A673 (cell line): ENCODE results near the gene YWHAG. TPM values are rescaled to one million over a fixed set of nuclear protein-coding genes. Genes with fewer than 3 reads are reported as not detected.

ENCODE experiments used
- BruUV-seq: library from RNA; stranded (reverse); fragments of 400-500 nt; replicated peaks from 2 replicates; lab custom pipeline; 2021; lab: Mats Ljungman, UMichigan
- CTCF ChIA-PET: fragments of 300-600 bp; sonication (Branson Sonifier 250); formaldehyde crosslinking; loops from one replicate; lab custom pipeline; 2022; ENCODE audit warnings: antibody characterized with exemption; lab: Charles Lee
- POLR2A ChIA-PET: fragments of 300-600 bp; sonication (Branson Sonifier 250); formaldehyde crosslinking; loops from one replicate; lab custom pipeline; 2022; ENCODE audit warnings: antibody characterized with exemption; ENCODE audit not compliant: low non-redundant PET; lab: Charles Lee
- DNase-seq: peaks from one replicate; pipeline ENCODE4 v3.0.0-alpha.2; 2015; ENCODE audit warnings: low spot score
- H3K27ac ChIP-seq: fragments of 200-600 bp; sonication (generic); 2 replicates; pipeline ENCODE4 v1.5.1; 2016; ENCODE audit warnings: mixed run types, low read depth, mild to moderate bottlenecking, mixed read lengths, antibody characterized with exemption, low read length; ENCODE audit not compliant: poor library complexity, severe bottlenecking
- H3K27me3 ChIP-seq: fragments of 200-600 bp; sonication (generic); replicated peaks from 2 replicates; pipeline ENCODE4 v1.6.1; 2017; ENCODE audit warnings: mixed run types, low read depth, mild to moderate bottlenecking, mixed read lengths, antibody characterized with exemption, low read length; ENCODE audit not compliant: insufficient read depth, poor library complexity
- H3K36me3 ChIP-seq: fragments of 200-600 bp; sonication (generic); 2 replicates; pipeline ENCODE4 v1.6.1; 2016; ENCODE audit warnings: mixed run types, mild to moderate bottlenecking, mixed read lengths, antibody characterized with exemption, low read length; ENCODE audit not compliant: insufficient read depth, poor library complexity, severe bottlenecking
- H3K4me1 ChIP-seq: fragments of 200-600 bp; sonication (generic); 2 replicates; pipeline ENCODE4 v1.6.1; 2017; ENCODE audit warnings: mixed run types, mild to moderate bottlenecking, mixed read lengths, antibody characterized with exemption, low read length; ENCODE audit not compliant: insufficient read depth, poor library complexity, severe bottlenecking
- H3K4me3 ChIP-seq: fragments of 200-600 bp; sonication (generic); 2 replicates; pipeline ENCODE4 v1.5.1; 2016; ENCODE audit warnings: low read depth, mixed run types, mild to moderate bottlenecking, mixed read lengths, low read length; ENCODE audit not compliant: poor library complexity, severe bottlenecking
- H3K9me3 ChIP-seq: fragments of 200-600 bp; sonication (generic); 2 replicates; pipeline ENCODE4 v1.6.1; 2016; ENCODE audit warnings: mixed run types, low read depth, mild to moderate bottlenecking, mixed read lengths, antibody characterized with exemption, low read length; ENCODE audit not compliant: poor library complexity, severe bottlenecking
- EZH2 ChIP-seq: fragments of 200-600 bp; sonication (generic); IDR thresholded peaks from 2 replicates; pipeline ENCODE4 v1.6.1; 2017; ENCODE audit warnings: borderline replicate concordance, low read depth, mild to moderate bottlenecking, mixed read lengths, antibody characterized with exemption, low read length; ENCODE audit not compliant: poor library complexity, severe bottlenecking
- intact Hi-C: fragments of 100-400 bp; cut with micrococcal nuclease; formaldehyde crosslinking; loops from one replicate; pipeline ENCODE4 v1.10.0; 2022; ENCODE audit not compliant: unreplicated experiment
- total RNA-seq: library from RNA; stranded (reverse); gene quantifications from 2 replicates; pipeline ENCODE4 v1.2.3, GENCODE V29; 2021
- TF ChIP-seq, protein P1 (sequence below): fragments of 300-800, 200-600 bp; sonication (generic); conservative IDR thresholded peaks from 2 replicates; pipeline ENCODE4 v1.5.1; 2017; ENCODE audit warnings: low read depth, mild to moderate bottlenecking, antibody characterized with exemption, low read length, moderate library complexity, mixed read lengths

YWHAG gene
- total RNA-seq, 1 experiment from 2014 or later, result 249 TPM

DNA sequence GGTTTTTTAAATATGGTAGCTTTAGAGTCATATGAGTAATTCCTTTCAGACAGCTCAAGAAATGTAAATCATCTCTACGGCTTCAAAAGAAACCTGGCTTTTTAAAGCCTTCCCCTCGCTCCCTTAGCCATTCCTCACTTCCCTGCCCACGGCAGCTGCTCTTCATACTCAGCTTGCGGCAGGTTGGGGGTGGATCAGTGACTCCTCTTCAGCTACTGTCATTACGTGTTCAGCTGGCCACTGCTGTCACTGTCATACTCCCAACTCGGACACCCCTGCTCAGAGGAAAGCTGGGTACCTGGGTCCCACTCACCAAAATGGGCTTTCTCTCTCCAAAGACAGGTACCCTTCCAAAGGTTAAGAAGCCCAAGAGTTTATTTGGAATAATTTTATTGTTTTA is 6.6 kb downstream of the YWHAG start:
- Histone ChIP-seq H3K27ac (no peak overlapping the region), H3K9me3 (no peaks in the 10 kb centered on the region), H3K27me3 (no peaks in the 10 kb centered on the region), H3K36me3 (peaks cover 72% of the 10 kb centered on the region), H3K4me1 (peaks cover 11% of the 10 kb centered on the region), H3K4me3 (no peak overlapping the region)
- TF ChIP-seq, protein P1, sequence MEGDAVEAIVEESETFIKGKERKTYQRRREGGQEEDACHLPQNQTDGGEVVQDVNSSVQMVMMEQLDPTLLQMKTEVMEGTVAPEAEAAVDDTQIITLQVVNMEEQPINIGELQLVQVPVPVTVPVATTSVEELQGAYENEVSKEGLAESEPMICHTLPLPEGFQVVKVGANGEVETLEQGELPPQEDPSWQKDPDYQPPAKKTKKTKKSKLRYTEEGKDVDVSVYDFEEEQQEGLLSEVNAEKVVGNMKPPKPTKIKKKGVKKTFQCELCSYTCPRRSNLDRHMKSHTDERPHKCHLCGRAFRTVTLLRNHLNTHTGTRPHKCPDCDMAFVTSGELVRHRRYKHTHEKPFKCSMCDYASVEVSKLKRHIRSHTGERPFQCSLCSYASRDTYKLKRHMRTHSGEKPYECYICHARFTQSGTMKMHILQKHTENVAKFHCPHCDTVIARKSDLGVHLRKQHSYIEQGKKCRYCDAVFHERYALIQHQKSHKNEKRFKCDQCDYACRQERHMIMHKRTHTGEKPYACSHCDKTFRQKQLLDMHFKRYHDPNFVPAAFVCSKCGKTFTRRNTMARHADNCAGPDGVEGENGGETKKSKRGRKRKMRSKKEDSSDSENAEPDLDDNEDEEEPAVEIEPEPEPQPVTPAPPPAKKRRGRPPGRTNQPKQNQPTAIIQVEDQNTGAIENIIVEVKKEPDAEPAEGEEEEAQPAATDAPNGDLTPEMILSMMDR, result no peak
- no peak for TF ChIP-seq EZH2
- no TSS peak for BruUV-seq
- POLR2A ChIA-PET, result no interaction called here
- DNase-seq, result no peak
- CTCF ChIA-PET, result no interaction called here
- intact Hi-C loops, result no loop called here

DNA sequence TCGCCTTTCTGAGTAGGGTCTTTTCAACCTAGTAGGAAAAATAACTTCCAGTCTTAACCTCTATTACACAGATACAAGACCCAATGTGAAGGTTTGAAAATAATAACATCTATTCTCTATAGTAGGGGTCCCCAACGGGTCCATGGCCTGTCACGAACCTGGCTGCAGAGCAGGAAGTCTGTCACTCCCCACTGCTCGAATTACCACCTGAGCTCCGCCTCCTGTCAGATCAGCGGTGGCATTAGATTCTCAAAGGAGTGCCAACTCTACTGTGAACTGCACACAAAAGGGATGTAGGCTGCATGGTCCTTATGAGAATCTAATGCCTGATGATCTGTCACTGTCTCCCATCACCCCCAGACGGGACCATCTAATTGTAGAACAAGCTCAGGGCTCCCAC is 7.4 kb downstream of the YWHAG start:
- POLR2A ChIA-PET, result no interaction called here
- H3K9me3 ChIP-seq, result no peaks in the 10 kb centered on the region

GRCh38 chr7:76349313-76349885 is 9.4 kb downstream of the YWHAG start:
- Histone ChIP-seq H3K27me3 (no peaks in the 10 kb centered on the region), H3K4me3 (no peak overlapping the region), H3K36me3 (peaks cover 70% of the 10 kb centered on the region), H3K4me1 (no peaks in the 10 kb centered on the region), H3K27ac (no peak overlapping the region), H3K9me3 (no peaks in the 10 kb centered on the region)
- CTCF ChIA-PET, result no interaction called here
- POLR2A ChIA-PET, result interaction anchor here (0.7 kb wide), 1 partner anchor 401 kb away, joined by 4 read pairs; no protein-coding TSS in a partner anchor
- intact Hi-C loops, result no loop called here
- TF ChIP-seq, protein P1, result no peak
- TF ChIP-seq EZH2, result no peak
- DNase-seq, result no peak
- BruUV-seq, result no TSS peak

More for the DNA sequence above, 7.4 kb downstream of the YWHAG start:
- no peak for DNase-seq
- CTCF ChIA-PET, result no interaction called here
- peaks cover 3% of the 10 kb centered on the region for H3K4me1 ChIP-seq
- H3K36me3 ChIP-seq, result peaks cover 72% of the 10 kb centered on the region
- H3K4me3 ChIP-seq, result no peak overlapping the region
- TF ChIP-seq, protein P1, result no peak
- H3K27ac ChIP-seq, result no peak overlapping the region
- no peaks in the 10 kb centered on the region for H3K27me3 ChIP-seq
- intact Hi-C loops, result no loop called here
- BruUV-seq, result no TSS peak
